PFSK-1 (cell line): ENCODE data around the gene UNG.
A peak's percentile ranks its signal among the peaks of the same experiment; 100 is the strongest.

Experiments used
- FOXP2 ChIP-seq: optimal IDR thresholded peaks from 2 replicates; pipeline ENCODE3; 2011; ENCODE audit warnings: borderline replicate concordance, control low read depth, inconsistent platforms; ENCODE audit not compliant: insufficient read depth; ENCODE audit errors: extremely low read length, extremely low read depth
- POLR2AphosphoS5 ChIP-seq: IDR thresholded peaks from 2 replicates; pipeline ENCODE4 v1.6.1; 2012; ENCODE audit warnings: low read depth, mild to moderate bottlenecking, control low read depth, low read length, moderate library complexity
- SIN3A ChIP-seq: IDR thresholded peaks from 2 replicates; pipeline ENCODE4 v1.6.1; 2012; ENCODE audit warnings: mild to moderate bottlenecking, low read length, moderate library complexity, borderline replicate concordance; ENCODE audit not compliant: insufficient read depth
- TAF1 ChIP-seq: IDR thresholded peaks from 2 replicates; pipeline ENCODE4 v1.6.1; 2012; ENCODE audit warnings: low read length, control low read depth, borderline replicate concordance; ENCODE audit not compliant: insufficient read depth
- TF ChIP-seq, protein P1 (sequence below), 2 experiments: IDR thresholded peaks; 2 replicates each; pipeline versions ENCODE4 v1.6.1 to v1.8.0; 2011 to 2012; ENCODE audit warnings: low read depth in 2 of 2, low read length in 2 of 2, control low read depth in 1 of 2, inconsistent platforms in 1 of 2, mild to moderate bottlenecking in 1 of 2, moderate library complexity in 1 of 2; ENCODE audit not compliant: insufficient read depth in 1 of 2

UNG gene

DNA sequence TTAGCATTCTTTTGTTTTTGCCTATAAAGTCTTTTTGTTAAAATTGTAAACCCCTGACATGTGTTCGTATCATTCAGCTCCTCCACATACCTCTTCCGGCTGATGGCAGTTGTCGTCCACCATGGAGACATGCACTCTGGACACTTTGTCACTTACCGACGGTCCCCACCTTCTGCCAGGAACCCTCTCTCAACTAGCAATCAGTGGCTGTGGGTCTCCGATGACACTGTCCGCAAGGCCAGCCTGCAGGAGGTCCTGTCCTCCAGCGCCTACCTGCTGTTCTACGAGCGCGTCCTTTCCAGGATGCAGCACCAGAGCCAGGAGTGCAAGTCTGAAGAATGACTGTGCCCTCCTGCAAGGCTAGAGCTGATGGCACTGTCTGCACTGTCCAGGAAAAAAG is 11.8 kb upstream of the UNG start:
- no peak for TF ChIP-seq FOXP2
- TF ChIP-seq SIN3A = no peak
- TF ChIP-seq POLR2AphosphoS5 = no peak
- TF ChIP-seq, protein P1, sequence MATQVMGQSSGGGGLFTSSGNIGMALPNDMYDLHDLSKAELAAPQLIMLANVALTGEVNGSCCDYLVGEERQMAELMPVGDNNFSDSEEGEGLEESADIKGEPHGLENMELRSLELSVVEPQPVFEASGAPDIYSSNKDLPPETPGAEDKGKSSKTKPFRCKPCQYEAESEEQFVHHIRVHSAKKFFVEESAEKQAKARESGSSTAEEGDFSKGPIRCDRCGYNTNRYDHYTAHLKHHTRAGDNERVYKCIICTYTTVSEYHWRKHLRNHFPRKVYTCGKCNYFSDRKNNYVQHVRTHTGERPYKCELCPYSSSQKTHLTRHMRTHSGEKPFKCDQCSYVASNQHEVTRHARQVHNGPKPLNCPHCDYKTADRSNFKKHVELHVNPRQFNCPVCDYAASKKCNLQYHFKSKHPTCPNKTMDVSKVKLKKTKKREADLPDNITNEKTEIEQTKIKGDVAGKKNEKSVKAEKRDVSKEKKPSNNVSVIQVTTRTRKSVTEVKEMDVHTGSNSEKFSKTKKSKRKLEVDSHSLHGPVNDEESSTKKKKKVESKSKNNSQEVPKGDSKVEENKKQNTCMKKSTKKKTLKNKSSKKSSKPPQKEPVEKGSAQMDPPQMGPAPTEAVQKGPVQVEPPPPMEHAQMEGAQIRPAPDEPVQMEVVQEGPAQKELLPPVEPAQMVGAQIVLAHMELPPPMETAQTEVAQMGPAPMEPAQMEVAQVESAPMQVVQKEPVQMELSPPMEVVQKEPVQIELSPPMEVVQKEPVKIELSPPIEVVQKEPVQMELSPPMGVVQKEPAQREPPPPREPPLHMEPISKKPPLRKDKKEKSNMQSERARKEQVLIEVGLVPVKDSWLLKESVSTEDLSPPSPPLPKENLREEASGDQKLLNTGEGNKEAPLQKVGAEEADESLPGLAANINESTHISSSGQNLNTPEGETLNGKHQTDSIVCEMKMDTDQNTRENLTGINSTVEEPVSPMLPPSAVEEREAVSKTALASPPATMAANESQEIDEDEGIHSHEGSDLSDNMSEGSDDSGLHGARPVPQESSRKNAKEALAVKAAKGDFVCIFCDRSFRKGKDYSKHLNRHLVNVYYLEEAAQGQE (IDR thresholded peaks at IDR 0.05; ENCODE audit: insufficient read depth in 1 of 2, low read depth in 2 of 2, low read length in 2 of 2) = no peak
- no peak for TF ChIP-seq TAF1

DNA sequence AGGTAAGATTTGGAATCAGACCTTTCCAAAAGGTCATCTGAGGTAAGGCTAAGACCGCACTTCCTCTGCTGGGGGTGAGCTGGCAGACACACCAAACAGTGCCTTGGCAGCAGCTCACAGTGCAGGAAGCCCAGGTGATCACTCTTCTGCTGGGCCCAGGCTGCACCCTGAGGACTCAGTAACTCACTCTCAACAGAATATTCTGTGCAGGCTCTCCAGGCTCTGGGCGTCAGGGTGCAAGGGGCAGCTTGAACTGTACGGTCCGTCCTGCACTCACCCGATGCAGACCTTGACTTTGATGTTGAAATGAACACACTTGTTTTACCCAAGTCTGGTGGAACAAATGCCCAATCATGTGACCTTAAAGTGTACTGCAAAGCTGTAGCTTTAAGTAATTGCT is 10.1 kb upstream of the UNG start:
- TF ChIP-seq POLR2AphosphoS5 = no peak
- no peak for TF ChIP-seq TAF1
- no peak for TF ChIP-seq FOXP2
- no peak for TF ChIP-seq SIN3A
- TF ChIP-seq, protein P1 (IDR thresholded peaks at IDR 0.05; ENCODE audit: insufficient read depth in 1 of 2, low read depth in 2 of 2, low read length in 2 of 2) = no peak

DNA sequence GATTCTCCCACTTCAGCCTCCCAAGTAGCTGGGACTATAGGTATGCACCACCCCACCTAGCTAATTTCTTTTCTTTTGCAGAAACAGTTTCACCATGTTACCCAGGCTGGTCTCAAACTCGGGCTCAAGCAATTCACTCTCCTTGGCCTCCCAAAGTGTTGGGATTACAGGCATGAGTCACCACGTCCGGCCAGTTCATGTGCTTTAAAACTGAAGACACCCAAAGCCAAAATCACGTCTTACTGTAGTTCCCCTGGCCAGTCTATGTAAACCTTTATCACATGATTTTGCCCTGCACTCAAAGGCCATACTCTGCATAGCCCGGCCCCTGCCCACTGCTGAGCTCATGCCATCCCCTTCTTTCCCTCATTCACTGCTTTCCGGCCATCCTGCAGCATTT is 8.6 kb upstream of the UNG start:
- TF ChIP-seq POLR2AphosphoS5 (no peak), SIN3A (no peak), TAF1 (no peak), FOXP2 (no peak)
- TF ChIP-seq, protein P1 (IDR thresholded peaks at IDR 0.05; ENCODE audit: insufficient read depth in 1 of 2, low read depth in 2 of 2, low read length in 2 of 2) = no peak

DNA sequence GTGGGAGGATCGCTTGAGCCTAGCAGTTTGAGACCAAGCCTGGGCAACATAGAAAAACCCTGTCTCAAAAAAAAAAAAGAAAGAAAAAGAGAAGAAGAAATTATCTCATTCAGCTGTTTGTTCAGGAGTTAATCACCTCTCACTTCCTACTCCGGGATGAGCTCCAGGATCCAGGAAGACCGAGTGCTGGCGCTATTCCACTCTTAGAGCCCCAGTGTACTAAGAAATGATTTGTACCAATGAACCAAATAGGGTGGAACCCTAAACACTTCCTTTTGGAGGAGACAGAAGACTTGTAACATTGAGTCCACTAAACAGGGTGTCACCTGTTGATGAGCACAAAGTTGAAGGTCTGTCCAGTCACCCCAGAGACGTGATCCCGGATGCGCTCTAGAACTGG is 7.7 kb upstream of the UNG start:
- TF ChIP-seq TAF1 (no peak), POLR2AphosphoS5 (no peak)

DNA sequence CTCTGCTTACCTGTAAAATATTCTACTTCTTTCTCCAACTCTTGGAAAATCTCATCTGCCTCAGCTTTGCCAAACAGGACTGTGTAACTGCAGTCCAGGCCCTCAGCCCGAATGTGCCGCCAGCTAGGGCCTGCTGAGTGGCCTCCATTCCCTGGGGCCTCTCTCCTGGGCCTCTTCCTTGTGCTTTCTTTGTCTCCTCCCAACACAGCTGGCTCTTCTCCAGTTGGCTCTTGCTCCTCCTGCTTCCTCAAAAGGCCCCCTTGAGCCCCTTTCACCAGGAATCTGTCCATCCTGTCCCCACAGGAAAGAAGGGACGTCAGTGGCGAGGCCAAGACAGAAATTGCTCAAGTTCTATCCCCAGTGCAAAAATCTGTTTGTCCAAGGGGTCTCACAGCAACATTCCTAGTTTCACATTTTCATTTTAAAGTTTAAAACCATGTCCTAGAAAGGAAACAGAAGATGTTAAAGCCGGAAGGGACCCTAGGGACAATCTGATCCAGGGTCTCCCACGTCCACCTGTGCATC is 4.8 kb upstream of the UNG start:
- TF ChIP-seq POLR2AphosphoS5 (no peak), SIN3A (no peak)

DNA sequence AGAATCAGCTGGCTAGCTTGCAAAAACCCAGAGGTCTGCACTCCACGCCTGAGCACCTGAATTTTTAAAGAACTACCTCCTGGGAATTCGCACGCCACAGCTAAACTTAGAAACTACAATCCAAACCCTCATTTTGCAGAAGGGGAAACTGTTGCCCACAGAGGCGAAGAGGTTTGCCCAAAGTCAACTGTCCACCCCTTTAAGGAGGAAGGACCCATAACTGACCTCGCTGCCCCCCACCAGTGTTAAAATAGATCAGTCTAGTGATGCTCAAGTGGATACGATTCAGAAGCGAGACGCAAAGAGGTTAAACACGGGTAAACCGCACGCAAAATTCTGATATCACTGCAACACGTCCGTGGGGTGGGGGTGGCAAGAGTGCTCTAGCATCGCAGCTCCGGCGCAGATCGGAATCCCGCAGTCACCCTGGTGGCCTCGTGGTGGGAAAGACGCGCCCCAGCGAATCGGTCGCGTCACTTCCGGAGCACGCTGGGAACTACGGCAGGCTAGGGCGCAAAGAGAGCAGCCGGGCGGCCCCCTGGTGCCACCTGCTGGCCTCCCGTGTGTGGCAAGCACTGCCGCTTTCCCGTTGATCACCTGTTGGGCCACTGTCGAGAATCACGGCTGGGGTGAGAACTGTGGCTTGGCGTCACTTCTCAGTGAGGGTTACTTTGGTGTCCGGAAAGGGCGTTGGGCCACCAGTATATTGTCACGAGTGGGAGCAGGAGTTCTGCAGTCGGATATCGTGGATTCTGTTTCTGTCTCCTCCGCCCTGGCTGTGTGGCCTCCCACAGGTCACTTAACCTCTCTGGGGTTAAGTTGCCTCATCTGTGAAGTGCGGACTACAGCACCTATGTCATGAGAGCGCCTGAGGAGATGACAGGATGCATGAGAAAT is 4.1 kb upstream of the UNG start, which contains the start of gene ALKBH2:
ALKBH2 (minus strand) TSS at position 451 of the 897 bp plus-strand sequence. CDS start 686 bp downstream, outside the sequence.
- peak; percentile 80 for TF ChIP-seq POLR2AphosphoS5
- peak; percentile 70; the same call in 1 of the 2 replicates for TF ChIP-seq TAF1
- peak; percentile 88 for TF ChIP-seq FOXP2
- peak; percentile 77; the same call in 1 of the 2 replicates for TF ChIP-seq SIN3A
- TF ChIP-seq, protein P1 (IDR thresholded peaks at IDR 0.05; ENCODE audit: insufficient read depth in 1 of 2, low read depth in 2 of 2, low read length in 2 of 2) = peak in 1 of 2 experiments; percentile 73; a peak in 2 of 4 replicates
